NCI-H2227 (cell line): Measurements from ENCODE around the gene MYO10.

ENCODE experiments used
- DNase-seq: peaks from one replicate; lab custom pipeline; 2025; ENCODE audit not compliant: unreplicated experiment; lab: John Stamatoyannopoulos, UW

MYO10 gene

GRCh38 chr5:16918156-16918555, 17.9 kb downstream of the MYO10 start:
- no peak for DNase-seq

- DNase-seq = no peak
These were observed 19.7 kb downstream of the MYO10 start for GRCh38 chr5:16916262-16916878.

- no peak for DNase-seq
These were observed 21.5 kb downstream of the MYO10 start for GRCh38 chr5:16914584-16914983.

- DNase-seq = no peak
These were observed 22.0 kb downstream of the MYO10 start for GRCh38 chr5:16914108-16914435.

- no peak for DNase-seq
These were observed 22.6 kb downstream of the MYO10 start for GRCh38 chr5:16913187-16914107.

GRCh38 chr5:16912080-16912479, 24.0 kb downstream of the MYO10 start:
- no peak for DNase-seq

GRCh38 chr5:16909464-16909863, 26.6 kb downstream of the MYO10 start:
- DNase-seq = no peak

- DNase-seq = no peak
These were observed 28.8 kb downstream of the MYO10 start for GRCh38 chr5:16907270-16907669.

- DNase-seq = no peak
These were observed 29.8 kb downstream of the MYO10 start for GRCh38 chr5:16906255-16906654.

GRCh38 chr5:16903480-16904300, 32.4 kb downstream of the MYO10 start:
- DNase-seq = no peak

- DNase-seq = no peak
These were observed 33.2 kb downstream of the MYO10 start for GRCh38 chr5:16902846-16903245.

- DNase-seq = no peak
These were observed 35.0 kb downstream of the MYO10 start for GRCh38 chr5:16901021-16901644.

GRCh38 chr5:16899171-16899570, 36.9 kb downstream of the MYO10 start:
- DNase-seq = no peak

- no peak for DNase-seq
These were observed 38.3 kb downstream of the MYO10 start for GRCh38 chr5:16897800-16898199.

- no peak for DNase-seq
These were observed 38.8 kb downstream of the MYO10 start for GRCh38 chr5:16897284-16897704.

GRCh38 chr5:16896767-16897166, 39.3 kb downstream of the MYO10 start:
- no peak for DNase-seq

GRCh38 chr5:16894236-16895057, 41.6 kb downstream of the MYO10 start:
- no peak for DNase-seq

GRCh38 chr5:16891033-16891432, 45.1 kb downstream of the MYO10 start:
- no peak for DNase-seq

- DNase-seq = no peak
These were observed 46.0 kb downstream of the MYO10 start for GRCh38 chr5:16889972-16890519.
